CD14-positive monocyte (primary cell): ENCODE results near the gene GTF2H1. TPM values are rescaled to one million over a fixed set of nuclear protein-coding genes. Genes with fewer than 3 reads are reported as not detected.

Experiments
- DNase-seq, 3 donors: peaks; one replicate each; pipeline ENCODE4 v3.0.0-alpha.2; 2011 to 2022
- H2AFZ ChIP-seq: 2 replicates; pipeline ENCODE4 v1.6.0; 2012; ENCODE audit warnings: mild to moderate bottlenecking, low read depth, low read length, inconsistent platforms; ENCODE audit not compliant: insufficient read depth, poor library complexity, severe bottlenecking
- H3K27ac ChIP-seq, 2 donors: 1 replicate in 1 of 2; 2 replicates in 1 of 2; pipeline ENCODE4 v1.5.1; 2012 to 2013; ENCODE audit warnings: low read length in 2 of 2, control low read depth in 1 of 2, inconsistent platforms in 1 of 2, low read depth in 1 of 2, mild to moderate bottlenecking in 1 of 2
- H3K27me3 ChIP-seq, 2 donors: one replicate each; pipeline versions ENCODE4 v1.6.0 to v1.6.1; 2011 to 2013; ENCODE audit warnings: low read length in 2 of 2; ENCODE audit not compliant: control insufficient read depth in 2 of 2, insufficient read depth in 2 of 2
- H3K36me3 ChIP-seq, 2 donors: replicated peaks in 1 of 2; 1 replicate in 1 of 2; 2 replicates in 1 of 2; pipeline versions ENCODE4 v1.5.1 to v1.6.1; 2012 to 2013; ENCODE audit warnings: low read length in 2 of 2, control low read depth in 1 of 2, inconsistent platforms in 1 of 2, mild to moderate bottlenecking in 1 of 2; ENCODE audit not compliant: insufficient read depth in 2 of 2, control insufficient read depth in 1 of 2
- H3K4me1 ChIP-seq, 2 donors: 1 replicate in 1 of 2; 2 replicates in 1 of 2; pipeline versions ENCODE4 v1.5.1 to v1.6.1; 2012 to 2013; ENCODE audit warnings: low read length in 2 of 2, control low read depth in 1 of 2, inconsistent platforms in 1 of 2, mild to moderate bottlenecking in 1 of 2, moderate library complexity in 1 of 2; ENCODE audit not compliant: insufficient read depth in 2 of 2, control insufficient read depth in 1 of 2
- H3K4me2 ChIP-seq: replicated peaks from 2 replicates; pipeline ENCODE3; 2012; ENCODE audit warnings: low read length, moderate library complexity, mild to moderate bottlenecking; ENCODE audit not compliant: poor library complexity, severe bottlenecking; ENCODE audit errors: extremely low read depth
- H3K4me3 ChIP-seq, 3 experiments: fragments of 200-600 bp in 1 of 3; sonication (generic) in 1 of 3; replicated peaks in 1 of 3; 1 replicate in 2 of 3; 2 replicates in 1 of 3; pipeline ENCODE4 v1.5.1; 2011 to 2013; ENCODE audit warnings: low read length in 3 of 3, mild to moderate bottlenecking in 3 of 3, control low read depth in 2 of 3, low read depth in 2 of 3, inconsistent platforms in 1 of 3, moderate library complexity in 1 of 3
- H3K79me2 ChIP-seq: 2 replicates; pipeline ENCODE4 v1.6.0; 2012; ENCODE audit warnings: mild to moderate bottlenecking, control low read depth, inconsistent platforms, low read length, moderate library complexity; ENCODE audit not compliant: insufficient read depth
- H3K9ac ChIP-seq: 2 replicates; pipeline ENCODE4 v1.6.0; 2017; ENCODE audit warnings: low read length, mild to moderate bottlenecking; ENCODE audit not compliant: insufficient read depth, poor library complexity, severe bottlenecking
- H3K9me3 ChIP-seq, 2 donors: replicated peaks in 1 of 2; 1 replicate in 1 of 2; 2 replicates in 1 of 2; pipeline versions ENCODE4 v1.5.1 to v1.6.1; 2012 to 2013; ENCODE audit warnings: low read length in 2 of 2, control low read depth in 1 of 2; ENCODE audit not compliant: control insufficient read depth in 1 of 2, insufficient read depth in 1 of 2
- H4K20me1 ChIP-seq: 2 replicates; pipeline ENCODE4 v1.6.0; 2012; ENCODE audit warnings: mild to moderate bottlenecking, low read length, control low read depth, moderate library complexity; ENCODE audit not compliant: insufficient read depth
- H3K27ac Mint-ChIP-seq, 7 donors: one replicate each; pipeline ENCODE4 v1.8.0; 2020; ENCODE audit warnings: mild to moderate bottlenecking in 7 of 7, mixed read lengths in 7 of 7, moderate library complexity in 6 of 7, inconsistent platforms in 2 of 7
- H3K27me3 Mint-ChIP-seq, 3 donors: one replicate each; pipeline ENCODE4 v1.8.0; 2021 to 2022; ENCODE audit warnings: low read depth in 3 of 3, mild to moderate bottlenecking in 3 of 3, mixed read lengths in 3 of 3, moderate library complexity in 3 of 3, inconsistent platforms in 1 of 3
- H3K36me3 Mint-ChIP-seq, 2 donors: one replicate each; pipeline ENCODE4 v1.8.0; 2020; ENCODE audit warnings: mixed read lengths in 2 of 2, inconsistent platforms in 1 of 2, mild to moderate bottlenecking in 1 of 2
- H3K4me1 Mint-ChIP-seq: one replicate; pipeline ENCODE4 v1.8.0; 2020; ENCODE audit warnings: mild to moderate bottlenecking, mixed read lengths
- H3K4me3 Mint-ChIP-seq, 2 donors: one replicate each; pipeline ENCODE4 v1.8.0; 2020; ENCODE audit warnings: mild to moderate bottlenecking in 2 of 2, mixed read lengths in 2 of 2, moderate library complexity in 1 of 2
- H3K9me3 Mint-ChIP-seq, 7 donors: one replicate each; pipeline ENCODE4 v1.8.0; 2020 to 2022; ENCODE audit warnings: mixed read lengths in 7 of 7, mild to moderate bottlenecking in 6 of 7, moderate library complexity in 6 of 7, inconsistent platforms in 2 of 7
- WGBS: methylation state at CpG from one replicate; pipeline ENCODE4 v1.1.5; 2013; ENCODE audit warnings: missing lambda C conversion rate; ENCODE audit not compliant: insufficient coverage; 5-methylcytosine and 5-hydroxymethylcytosine counted together
- intact Hi-C, 2 donors: fragments of 100-400 bp; cut with micrococcal nuclease; formaldehyde crosslinking; loops; one replicate each; pipeline versions ENCODE4 v1.15.0 to v1.15.1; 2023
- polyA plus RNA-seq, 3 donors: library from polyadenylated mRNA; depleted of rRNA in 1 of 3; unstranded in 2 of 3; stranded (reverse) in 1 of 3; fragments of 300-500 nt in 2 of 3; fragments of >200 nt in 1 of 3; fragmentation: Illumina TruSeq in 2 of 3; gene quantifications; 1 replicate in 2 of 3; 2 replicates in 1 of 3; pipeline ENCODE4 v1.2.3, GENCODE V29; 2012 to 2021
- TF ChIP-seq, protein P1 (sequence below): fragments of 200-600 bp; IDR thresholded peaks from one replicate; pipeline ENCODE4 v1.8.0; 2022; ENCODE audit warnings: antibody characterized with exemption, mild to moderate bottlenecking

The GTF2H1 gene
- polyA plus RNA-seq, 3 donors = 23.0 to 26.6 (median 26.2) TPM

DNA sequence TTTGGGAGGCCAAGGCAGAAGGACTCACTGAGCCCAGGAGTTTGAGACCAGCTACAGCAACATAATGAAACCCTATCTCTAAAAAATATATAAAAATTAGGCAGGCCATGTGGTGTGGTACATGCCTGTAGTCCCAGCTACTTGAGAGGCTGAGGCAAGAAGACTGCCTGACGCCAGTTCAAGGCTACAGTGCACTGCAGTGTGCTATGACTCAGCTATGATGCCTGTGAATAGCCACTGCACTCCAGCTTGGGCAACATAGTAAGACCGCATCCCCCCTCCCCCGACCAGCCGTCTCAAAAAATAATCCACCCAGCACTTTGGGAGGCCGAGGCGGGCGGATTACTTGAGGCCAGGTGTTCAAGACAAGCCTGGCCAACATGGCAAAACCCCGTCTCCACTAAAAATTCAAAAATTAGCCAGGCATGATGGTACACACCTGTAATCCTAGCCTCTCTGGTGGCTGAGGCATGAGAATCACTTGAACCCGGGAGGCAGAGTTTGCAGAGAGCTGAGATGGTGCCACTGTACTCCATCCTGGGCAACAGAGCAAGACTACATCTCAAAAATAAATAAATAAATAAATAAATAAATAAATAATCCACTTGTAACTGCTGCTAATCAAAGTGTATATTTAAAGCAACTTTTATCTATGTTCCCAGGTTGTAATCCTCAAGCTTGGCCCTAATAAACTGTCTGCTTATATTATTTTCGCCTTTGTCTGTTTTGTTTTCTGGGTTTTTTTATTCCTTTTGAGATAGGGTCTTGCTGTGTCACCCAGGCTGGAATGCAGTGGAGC lies 8.2 kb upstream of the GTF2H1 start:
- Mint-ChIP-seq H3K27ac (peak overlapping the region; percentile 46 to 91 (median 84)), H3K4me1 (peaks cover 44% of the 10 kb centered on the region), H3K9me3 (peaks cover 0 to 4% (median 0%) of the 10 kb centered on the region in 7 donors), H3K4me3 (peak overlapping the region in 1 of 2 donors; percentile 41), H3K36me3 (peaks cover 35 to 47% of the 10 kb centered on the region in 2 donors), H3K27me3 (no peaks in the 10 kb centered on the region)
- Histone ChIP-seq H2AFZ (no peak overlapping the region), H3K36me3 (peaks cover 26 to 47% of the 10 kb centered on the region in 2 donors), H3K27me3 (no peaks in the 10 kb centered on the region), H3K27ac (peak overlapping the region in 1 of 2 donors; percentile 78), H4K20me1 (no peaks in the 10 kb centered on the region), H3K4me2 (no peak overlapping the region), H3K4me1 (peaks cover 21 to 51% of the 10 kb centered on the region in 2 donors), H3K9me3 (no peaks in the 10 kb centered on the region), H3K4me3 (no peak overlapping the region), H3K9ac (no peak overlapping the region), H3K79me2 (peaks cover 72% of the 10 kb centered on the region)
- DNase-seq = peak in 2 of 3 donors; percentile 34
- intact Hi-C loops = no loop called here
- TF ChIP-seq, protein P1, sequence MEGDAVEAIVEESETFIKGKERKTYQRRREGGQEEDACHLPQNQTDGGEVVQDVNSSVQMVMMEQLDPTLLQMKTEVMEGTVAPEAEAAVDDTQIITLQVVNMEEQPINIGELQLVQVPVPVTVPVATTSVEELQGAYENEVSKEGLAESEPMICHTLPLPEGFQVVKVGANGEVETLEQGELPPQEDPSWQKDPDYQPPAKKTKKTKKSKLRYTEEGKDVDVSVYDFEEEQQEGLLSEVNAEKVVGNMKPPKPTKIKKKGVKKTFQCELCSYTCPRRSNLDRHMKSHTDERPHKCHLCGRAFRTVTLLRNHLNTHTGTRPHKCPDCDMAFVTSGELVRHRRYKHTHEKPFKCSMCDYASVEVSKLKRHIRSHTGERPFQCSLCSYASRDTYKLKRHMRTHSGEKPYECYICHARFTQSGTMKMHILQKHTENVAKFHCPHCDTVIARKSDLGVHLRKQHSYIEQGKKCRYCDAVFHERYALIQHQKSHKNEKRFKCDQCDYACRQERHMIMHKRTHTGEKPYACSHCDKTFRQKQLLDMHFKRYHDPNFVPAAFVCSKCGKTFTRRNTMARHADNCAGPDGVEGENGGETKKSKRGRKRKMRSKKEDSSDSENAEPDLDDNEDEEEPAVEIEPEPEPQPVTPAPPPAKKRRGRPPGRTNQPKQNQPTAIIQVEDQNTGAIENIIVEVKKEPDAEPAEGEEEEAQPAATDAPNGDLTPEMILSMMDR = no peak
- WGBS = 90% methylated on average over 5 of the region's 10 CpGs

DNA sequence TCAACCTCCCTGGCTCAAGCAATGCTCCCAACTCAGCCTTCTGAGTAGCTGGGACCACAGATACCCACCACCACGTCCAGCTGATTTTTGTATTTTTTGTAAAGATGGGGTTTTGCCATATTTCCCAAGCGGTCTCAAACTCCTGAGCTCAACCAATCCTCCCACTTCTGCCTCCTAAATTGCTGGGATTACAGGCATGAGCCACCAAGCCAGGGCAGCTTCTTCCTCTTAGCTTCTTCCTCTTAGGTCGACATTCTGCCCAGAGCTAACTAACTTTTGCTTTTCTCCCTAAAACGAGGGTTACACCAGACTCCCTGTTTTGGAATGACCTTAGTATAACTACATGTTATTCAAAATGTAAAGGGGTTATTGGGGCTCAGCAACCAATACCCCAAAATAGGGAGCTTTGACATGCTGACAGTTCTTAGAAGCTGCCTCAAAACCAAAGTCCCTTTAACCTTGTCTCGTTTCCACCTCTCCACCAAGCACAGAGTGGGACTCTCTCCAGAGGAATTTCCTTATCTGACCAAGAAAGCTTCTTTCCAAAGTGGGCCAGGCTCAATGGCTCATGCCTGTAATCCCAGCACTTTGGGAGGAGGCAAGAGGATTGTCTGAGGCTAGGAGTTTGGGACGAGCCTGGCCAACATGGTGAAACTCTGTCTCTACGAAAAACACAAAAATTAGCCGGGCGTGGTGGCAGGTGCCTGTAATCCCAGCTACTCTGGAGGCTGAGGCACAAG lies 7.4 kb upstream of the GTF2H1 start:
- intact Hi-C loops = no loop called here
- peak overlapping the region; percentile 53 for H2AFZ ChIP-seq
- peak overlapping the region; percentile 53 to 88 (median 84) for H3K27ac Mint-ChIP-seq
- TF ChIP-seq, protein P1 = no peak
- H3K9me3 ChIP-seq = no peaks in the 10 kb centered on the region
- H3K36me3 Mint-ChIP-seq = peaks cover 34 to 43% of the 10 kb centered on the region in 2 donors
- H3K4me1 Mint-ChIP-seq = peaks cover 52% of the 10 kb centered on the region
- no peaks in the 10 kb centered on the region for H4K20me1 ChIP-seq
- H3K9me3 Mint-ChIP-seq = peaks cover 0 to 4% (median 0%) of the 10 kb centered on the region in 7 donors
- H3K9ac ChIP-seq = no peak overlapping the region
- peak overlapping the region in 1 of 3 experiments; percentile 28 for H3K4me3 ChIP-seq
- H3K79me2 ChIP-seq = peaks cover 80% of the 10 kb centered on the region
- no peaks in the 10 kb centered on the region for H3K27me3 ChIP-seq
- H3K4me2 ChIP-seq = peak overlapping the region; percentile 21
- peak overlapping the region in 1 of 2 donors; percentile 78 for H3K27ac ChIP-seq
- peak overlapping the region in 1 of 2 donors; percentile 41 for H3K4me3 Mint-ChIP-seq
- H3K27me3 Mint-ChIP-seq = no peaks in the 10 kb centered on the region
- H3K4me1 ChIP-seq = peaks cover 21 to 58% of the 10 kb centered on the region in 2 donors
- WGBS = 100% methylated on average over 4 of the region's 9 CpGs
- peaks cover 18 to 39% of the 10 kb centered on the region in 2 donors for H3K36me3 ChIP-seq
- DNase-seq = peak; percentile 10 to 23 (median 14)
